ENCODE data around the gene MON1A.
"Not testable (repeated sequence)": the region's sequence is repeated elsewhere in the genome, so short reads cannot be mapped to it uniquely, and the experiment has no call there.

The MON1A gene

GRCh38 chr3:49940667-49941249, 11.1 kb upstream of the MON1A start:
- no peaks in the 10 kb centered on the region for H3K36me3 ChIP-seq (ENCODE audit: control insufficient read depth in 5 of 5, insufficient read depth in 5 of 5, low read length in 5 of 5)
- peaks cover 0 to 27% (median 22%) of the 10 kb centered on the region in 5 donors for H3K4me1 ChIP-seq (ENCODE audit: control insufficient read depth in 5 of 5, insufficient read depth in 5 of 5, low read length in 5 of 5)
- peak overlapping the region; percentile 95 to 99 (median 96) for H3K9ac ChIP-seq (ENCODE audit: low read length in 5 of 5)
- H3K27ac ChIP-seq (ENCODE audit: low read depth, low read length) = peak overlapping the region; percentile 92
- no peaks in the 10 kb centered on the region for H3K9me3 ChIP-seq (ENCODE audit: control insufficient read depth in 5 of 5, low read length in 5 of 5)
- no peaks in the 10 kb centered on the region for H3K27me3 ChIP-seq (ENCODE audit: control insufficient read depth in 5 of 5, insufficient read depth in 4 of 5, low read length in 5 of 5)
- H3K4me3 ChIP-seq (ENCODE audit: low read depth in 1 of 5, low read length in 5 of 5) = peak overlapping the region; percentile 75 to 96 (median 94)

DNA sequence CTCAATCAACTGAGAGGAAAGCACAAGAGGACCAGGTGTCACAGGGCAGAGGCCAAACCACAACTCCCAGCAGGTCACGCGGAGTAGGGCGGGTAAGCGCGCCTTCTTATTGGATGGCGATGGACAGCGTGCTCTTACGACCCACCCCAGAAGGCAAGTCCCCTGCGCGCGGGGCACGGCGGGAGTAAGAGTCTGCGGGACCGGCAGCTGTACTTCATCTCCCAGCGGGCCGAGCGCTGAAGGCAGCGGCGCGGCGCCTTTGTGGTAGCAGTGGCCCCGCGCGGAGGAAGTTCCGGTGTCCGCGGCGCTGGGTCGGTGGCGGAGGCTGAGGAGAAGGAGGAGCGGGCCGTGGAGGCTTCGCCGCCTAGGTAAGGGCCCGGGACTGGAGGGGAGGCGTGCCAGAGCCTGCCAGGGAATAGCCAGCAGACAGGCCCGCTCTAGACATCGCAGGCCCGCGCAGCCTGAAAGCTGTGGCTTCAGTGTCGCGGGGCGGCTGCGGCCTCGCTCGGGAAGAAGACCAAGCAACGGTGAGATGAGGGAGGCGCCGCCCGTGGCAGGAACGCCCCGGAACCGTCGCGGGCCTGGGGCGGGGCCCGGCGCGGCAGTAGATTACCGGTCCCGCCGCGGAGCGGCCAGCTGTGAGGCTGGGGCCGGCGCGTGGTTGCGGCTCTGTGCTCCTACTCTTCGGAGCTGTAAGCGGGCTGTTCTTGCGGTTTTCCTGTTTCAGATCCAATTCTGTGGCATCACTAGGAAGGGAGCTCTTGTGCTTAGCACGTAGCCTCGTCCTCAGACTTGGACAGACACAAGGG, 10.5 kb upstream of the MON1A start, which contains the start of gene RBM6:
RBM6 (plus strand) TSS at position 293 of the 809 bp plus-strand sequence. CDS start 22,492 bp downstream, outside the sequence.
- Histone ChIP-seq H3K9me3 (ENCODE audit: control insufficient read depth in 5 of 5, low read length in 5 of 5) (no peaks in the 10 kb centered on the region), H3K27ac (ENCODE audit: low read depth, low read length) (peak within 1 kb of the TSS; percentile 92), H3K36me3 (ENCODE audit: control insufficient read depth in 5 of 5, insufficient read depth in 5 of 5, low read length in 5 of 5) (no peaks in the 10 kb centered on the region), H3K4me3 (ENCODE audit: low read depth in 1 of 5, low read length in 5 of 5) (peak within 1 kb of the TSS; percentile 75 to 96 (median 94)), H3K9ac (ENCODE audit: low read length in 5 of 5) (peak within 1 kb of the TSS; percentile 95 to 99 (median 96)), H3K27me3 (ENCODE audit: control insufficient read depth in 5 of 5, insufficient read depth in 4 of 5, low read length in 5 of 5) (no peaks in the 10 kb centered on the region), H3K4me1 (ENCODE audit: control insufficient read depth in 5 of 5, insufficient read depth in 5 of 5, low read length in 5 of 5) (peaks cover 0 to 27% (median 22%) of the 10 kb centered on the region in 5 donors)

DNA sequence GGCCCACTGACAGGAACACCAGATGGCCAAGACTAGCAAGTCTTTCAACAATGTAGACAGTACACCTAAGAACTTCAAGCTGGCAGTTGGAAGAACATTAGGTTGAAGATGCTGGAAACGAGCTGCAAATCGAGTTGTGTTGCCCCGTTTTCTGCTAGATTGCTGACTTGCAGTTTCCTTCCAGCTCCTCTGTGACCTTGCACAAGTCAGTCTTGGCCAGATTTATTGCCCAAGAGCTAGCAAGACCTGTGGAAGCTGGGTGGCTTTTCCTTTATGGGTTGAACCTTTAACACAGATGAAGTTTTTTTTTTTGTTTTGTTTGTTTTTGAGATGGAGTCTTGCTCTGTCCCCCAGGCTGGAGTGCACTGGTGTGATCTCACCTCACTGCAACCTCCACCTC, 7.5 kb upstream of the MON1A start:
- H3K9ac ChIP-seq (ENCODE audit: low read length in 5 of 5) = no peak overlapping the region
- no peaks in the 10 kb centered on the region for H3K27me3 ChIP-seq (ENCODE audit: control insufficient read depth in 5 of 5, insufficient read depth in 4 of 5, low read length in 5 of 5)
- H3K27ac ChIP-seq (ENCODE audit: low read depth, low read length) = no peak overlapping the region
- H3K4me1 ChIP-seq (ENCODE audit: control insufficient read depth in 5 of 5, insufficient read depth in 5 of 5, low read length in 5 of 5) = peaks cover 0 to 23% (median 22%) of the 10 kb centered on the region in 5 donors
- H3K4me3 ChIP-seq (ENCODE audit: low read depth in 1 of 5, low read length in 5 of 5) = no peak overlapping the region
- H3K9me3 ChIP-seq (ENCODE audit: control insufficient read depth in 5 of 5, low read length in 5 of 5) = no peaks in the 10 kb centered on the region
- no peaks in the 10 kb centered on the region for H3K36me3 ChIP-seq (ENCODE audit: control insufficient read depth in 5 of 5, insufficient read depth in 5 of 5, low read length in 5 of 5)

- H3K27ac ChIP-seq (ENCODE audit: low read depth, low read length); H3K27me3 ChIP-seq (ENCODE audit: control insufficient read depth in 5 of 5, insufficient read depth in 4 of 5, low read length in 5 of 5); H3K36me3 ChIP-seq (ENCODE audit: control insufficient read depth in 5 of 5, insufficient read depth in 5 of 5, low read length in 5 of 5); H3K4me3 ChIP-seq (ENCODE audit: low read depth in 1 of 5, low read length in 5 of 5); H3K9me3 ChIP-seq (ENCODE audit: control insufficient read depth in 5 of 5, low read length in 5 of 5); H3K9ac ChIP-seq (ENCODE audit: low read length in 5 of 5): not testable (repeated sequence)
- H3K4me1 ChIP-seq (ENCODE audit: control insufficient read depth in 5 of 5, insufficient read depth in 5 of 5, low read length in 5 of 5) = peaks cover 3 to 39% (median 34%) of the 10 kb centered on the region in 5 donors
Measured at GRCh38 chr3:49932281-49932680, 2.7 kb upstream of the MON1A start.

GRCh38 chr3:49930922-49931321, 1.3 kb upstream of the MON1A start:
- Histone ChIP-seq H3K9ac (ENCODE audit: low read length in 5 of 5) (no peak overlapping the region), H3K4me1 (ENCODE audit: control insufficient read depth in 5 of 5, insufficient read depth in 5 of 5, low read length in 5 of 5) (peaks cover 3 to 38% (median 31%) of the 10 kb centered on the region in 5 donors), H3K36me3 (ENCODE audit: control insufficient read depth in 5 of 5, insufficient read depth in 5 of 5, low read length in 5 of 5) (no peaks in the 10 kb centered on the region), H3K27ac (ENCODE audit: low read depth, low read length) (peak overlapping the region; percentile 91), H3K9me3 (ENCODE audit: control insufficient read depth in 5 of 5, low read length in 5 of 5) (no peaks in the 10 kb centered on the region), H3K27me3 (ENCODE audit: control insufficient read depth in 5 of 5, insufficient read depth in 4 of 5, low read length in 5 of 5) (no peaks in the 10 kb centered on the region), H3K4me3 (ENCODE audit: low read depth in 1 of 5, low read length in 5 of 5) (no peak overlapping the region)

GRCh38 chr3:49930168-49930690, 618 bp upstream of the MON1A start:
- H3K9ac ChIP-seq (ENCODE audit: low read length in 5 of 5) = peak overlapping the region; percentile 89 to 98 (median 96)
- peaks cover 3 to 38% (median 31%) of the 10 kb centered on the region in 5 donors for H3K4me1 ChIP-seq (ENCODE audit: control insufficient read depth in 5 of 5, insufficient read depth in 5 of 5, low read length in 5 of 5)
- no peaks in the 10 kb centered on the region for H3K27me3 ChIP-seq (ENCODE audit: control insufficient read depth in 5 of 5, insufficient read depth in 4 of 5, low read length in 5 of 5)
- no peaks in the 10 kb centered on the region for H3K9me3 ChIP-seq (ENCODE audit: control insufficient read depth in 5 of 5, low read length in 5 of 5)
- no peaks in the 10 kb centered on the region for H3K36me3 ChIP-seq (ENCODE audit: control insufficient read depth in 5 of 5, insufficient read depth in 5 of 5, low read length in 5 of 5)
- peak overlapping the region; percentile 80 to 98 (median 82) for H3K4me3 ChIP-seq (ENCODE audit: low read depth in 1 of 5, low read length in 5 of 5)
- peak overlapping the region; percentile 91 for H3K27ac ChIP-seq (ENCODE audit: low read depth, low read length)

GRCh38 chr3:49928481-49929017, 1.1 kb downstream of the MON1A start:
- no peaks in the 10 kb centered on the region for H3K9me3 ChIP-seq (ENCODE audit: control insufficient read depth in 5 of 5, low read length in 5 of 5)
- H3K9ac ChIP-seq (ENCODE audit: low read length in 5 of 5) = peak overlapping the region in 1 of 5 donors; percentile 80
- no peaks in the 10 kb centered on the region for H3K36me3 ChIP-seq (ENCODE audit: control insufficient read depth in 5 of 5, insufficient read depth in 5 of 5, low read length in 5 of 5)
- H3K27me3 ChIP-seq (ENCODE audit: control insufficient read depth in 5 of 5, insufficient read depth in 4 of 5, low read length in 5 of 5) = no peaks in the 10 kb centered on the region
- H3K4me1 ChIP-seq (ENCODE audit: control insufficient read depth in 5 of 5, insufficient read depth in 5 of 5, low read length in 5 of 5) = peaks cover 3 to 38% (median 31%) of the 10 kb centered on the region in 5 donors
- H3K4me3 ChIP-seq (ENCODE audit: low read depth in 1 of 5, low read length in 5 of 5) = peak overlapping the region in 3 of 5 donors; percentile 29 to 82 (median 43)
- H3K27ac ChIP-seq (ENCODE audit: low read depth, low read length) = no peak overlapping the region

- peaks cover 3 to 38% (median 31%) of the 10 kb centered on the region in 5 donors for H3K4me1 ChIP-seq (ENCODE audit: control insufficient read depth in 5 of 5, insufficient read depth in 5 of 5, low read length in 5 of 5)
- H3K4me3 ChIP-seq (ENCODE audit: low read depth in 1 of 5, low read length in 5 of 5) = no peak overlapping the region
- H3K9ac ChIP-seq (ENCODE audit: low read length in 5 of 5) = no peak overlapping the region
- no peaks in the 10 kb centered on the region for H3K36me3 ChIP-seq (ENCODE audit: control insufficient read depth in 5 of 5, insufficient read depth in 5 of 5, low read length in 5 of 5)
- no peaks in the 10 kb centered on the region for H3K27me3 ChIP-seq (ENCODE audit: control insufficient read depth in 5 of 5, insufficient read depth in 4 of 5, low read length in 5 of 5)
- H3K9me3 ChIP-seq (ENCODE audit: control insufficient read depth in 5 of 5, low read length in 5 of 5) = no peaks in the 10 kb centered on the region
- H3K27ac ChIP-seq (ENCODE audit: low read depth, low read length) = no peak overlapping the region
Measured at GRCh38 chr3:49927798-49928197, 1.8 kb downstream of the MON1A start.

- Histone ChIP-seq H3K4me1 (ENCODE audit: control insufficient read depth in 5 of 5, insufficient read depth in 5 of 5, low read length in 5 of 5) (peaks cover 3 to 38% (median 31%) of the 10 kb centered on the region in 5 donors), H3K9ac (ENCODE audit: low read length in 5 of 5) (no peak overlapping the region), H3K9me3 (ENCODE audit: control insufficient read depth in 5 of 5, low read length in 5 of 5) (no peaks in the 10 kb centered on the region), H3K4me3 (ENCODE audit: low read depth in 1 of 5, low read length in 5 of 5) (no peak overlapping the region), H3K27ac (ENCODE audit: low read depth, low read length) (no peak overlapping the region), H3K27me3 (ENCODE audit: control insufficient read depth in 5 of 5, insufficient read depth in 4 of 5, low read length in 5 of 5) (no peaks in the 10 kb centered on the region), H3K36me3 (ENCODE audit: control insufficient read depth in 5 of 5, insufficient read depth in 5 of 5, low read length in 5 of 5) (no peaks in the 10 kb centered on the region)
Measured at GRCh38 chr3:49926117-49926728, 3.4 kb downstream of the MON1A start.

Measured in subcutaneous abdominal adipose tissue (tissue), 5 donors.